K562 (cell line): Measurements from ENCODE around the gene CRYBG1. TPM values are rescaled to one million over a fixed set of nuclear protein-coding genes. Genes with fewer than 3 reads are reported as not detected.

Experiments used
- ATAC-seq: fragments of 200-7000 bp; cut with Tn5 transposase; 3 replicates; pipeline ENCODE4 v1.9.1; 2020; ENCODE audit warnings: moderate library complexity
- BruUV-seq: library from RNA; stranded (reverse); fragments of 400-500 nt; replicated peaks from 2 replicates; lab custom pipeline; 2021; lab: Mats Ljungman, UMichigan
- CTCF ChIA-PET: fragments of 300-600 bp; formaldehyde crosslinking; extraction: SDS; loops from one replicate; lab custom pipeline; 2021; ENCODE audit warnings: low intra/inter-chr PET ratio; lab: Yijun Ruan, JAX
- POLR2A ChIA-PET: fragments of 300-600, 350-650 bp; sonication (Branson Sonifier 250); formaldehyde crosslinking; extraction: SDS; loops from one replicate; lab custom pipeline; 2021; ENCODE audit warnings: antibody characterized with exemption, inconsistent platforms; lab: Yijun Ruan, JAX
- DNase-seq, 4 experiments: peaks; one replicate each; pipeline versions ENCODE4 v3.0.0 to v3.0.0-alpha.2; 2011 to 2018; ENCODE audit warnings: low spot score in 3 of 4, mixed read lengths in 3 of 4; ENCODE audit errors: extremely low read depth in 1 of 4
- FAIRE-seq: peaks from 2 replicates; lab custom pipeline; 2011; peaks lifted over from hg19 to GRCh38; lab: Jason Lieb, UNC
- H2AFZ ChIP-seq: 2 replicates; pipeline ENCODE4 v1.6.0; 2011; ENCODE audit warnings: low read depth, low read length, control low read depth, inconsistent platforms
- H3K27ac ChIP-seq: fragments of 200-600 bp; 3 replicates; pipeline ENCODE4 v1.8.0; 2011; ENCODE audit warnings: low read depth, mild to moderate bottlenecking, control low read depth, inconsistent platforms, low read length, moderate library complexity, mixed read lengths; ENCODE audit errors: extremely low read depth
- H3K27me3 ChIP-seq, 2 experiments: fragments of 300-600 bp in 1 of 2; 2 replicates in 1 of 2; 3 replicates in 1 of 2; pipeline versions ENCODE4 v1.6.0 to v1.8.0; 2011; ENCODE audit warnings: inconsistent platforms in 2 of 2, low read length in 2 of 2, mild to moderate bottlenecking in 1 of 2, mixed read lengths in 1 of 2, moderate library complexity in 1 of 2; ENCODE audit not compliant: control insufficient read depth in 2 of 2, insufficient read depth in 2 of 2
- H3K36me3 ChIP-seq: fragments of 300-600 bp; 3 replicates; pipeline ENCODE4 v1.8.0; 2011; ENCODE audit warnings: mild to moderate bottlenecking, low read length, inconsistent platforms; ENCODE audit not compliant: control insufficient read depth, insufficient read depth
- H3K4me1 ChIP-seq, 2 experiments: fragments of 200-600 bp in 1 of 2; replicated peaks in 1 of 2; 2 replicates in 1 of 2; 3 replicates in 1 of 2; pipeline versions ENCODE4 v1.5.1 to v1.8.0; 2011; ENCODE audit warnings: inconsistent platforms in 2 of 2, low read length in 2 of 2, mild to moderate bottlenecking in 1 of 2, mixed read lengths in 1 of 2, moderate library complexity in 1 of 2; ENCODE audit not compliant: control insufficient read depth in 2 of 2, insufficient read depth in 2 of 2
- H3K4me2 ChIP-seq: 2 replicates; pipeline ENCODE4 v1.6.1; 2011; ENCODE audit warnings: low read length, control low read depth, inconsistent platforms, mixed read lengths; ENCODE audit not compliant: insufficient read depth
- H3K4me3 ChIP-seq: fragments of 200-600 bp; sonication (generic), shearing (Covaris generic); 2 replicates; pipeline ENCODE4 v1.5.1; 2016; ENCODE audit warnings: control low read depth, inconsistent platforms
- H3K79me2 ChIP-seq: fragments of 200-600 bp; 3 replicates; pipeline ENCODE4 v1.8.0; 2011; ENCODE audit warnings: low read length, inconsistent platforms; ENCODE audit not compliant: control insufficient read depth, insufficient read depth
- H3K9ac ChIP-seq, 2 experiments: 2 replicates each; pipeline versions ENCODE4 v1.6.0 to v1.6.1; 2011; ENCODE audit warnings: low read depth in 2 of 2, low read length in 2 of 2, control low read depth in 1 of 2, inconsistent platforms in 1 of 2, mild to moderate bottlenecking in 1 of 2, mixed read lengths in 1 of 2; ENCODE audit not compliant: insufficient read depth in 1 of 2
- H3K9me1 ChIP-seq: one replicate; pipeline ENCODE4 v1.6.0; 2011; ENCODE audit warnings: inconsistent platforms, mild to moderate bottlenecking, low read length, moderate library complexity; ENCODE audit not compliant: control insufficient read depth, insufficient read depth
- H3K9me3 ChIP-seq: replicated peaks from 2 replicates; pipeline ENCODE4 v1.5.1; 2011; ENCODE audit warnings: low read depth, low read length, inconsistent platforms; ENCODE audit not compliant: control insufficient read depth, insufficient read depth
- H4K20me1 ChIP-seq: replicated peaks from 2 replicates; pipeline ENCODE4 v1.6.1; 2011; ENCODE audit warnings: low read length, inconsistent platforms, mixed read lengths; ENCODE audit not compliant: control insufficient read depth, insufficient read depth
- BMI1 ChIP-seq: fragments of 150-350 bp; IDR thresholded peaks from 2 replicates; pipeline ENCODE4 v1.6.1; 2014; ENCODE audit warnings: low read length
- FOXA1 ChIP-seq: fragments of 450-650 bp; IDR thresholded peaks from 2 replicates; pipeline ENCODE4 v1.6.1; 2016; ENCODE audit warnings: mild to moderate bottlenecking, borderline replicate concordance
- MCM3 ChIP-seq: fragments of 450-650 bp; IDR thresholded peaks from 2 replicates; pipeline ENCODE4 v1.6.1; 2016
- MTF1 ChIP-seq: fragments of 250-450 bp; sonication (Bioruptor Pico); IDR thresholded peaks from 2 replicates; pipeline ENCODE4 v1.9.0; 2021; ENCODE audit warnings: moderate library complexity, mild to moderate bottlenecking, inconsistent platforms, borderline replicate concordance
- NONO ChIP-seq, 2 experiments: fragments of 200-400 bp in 1 of 2; fragments of 450-650 bp in 1 of 2; formaldehyde crosslinking in 1 of 2; IDR thresholded peaks; 2 replicates each; pipeline ENCODE4 v1.6.1; 2017; ENCODE audit warnings: low read depth in 2 of 2, mild to moderate bottlenecking in 2 of 2, moderate library complexity in 2 of 2, low read length in 1 of 2
- PHF20 ChIP-seq: fragments of 450-650 bp; IDR thresholded peaks from 2 replicates; pipeline ENCODE4 v1.6.1; 2018; ENCODE audit not compliant: partially characterized antibody
- RBM25 ChIP-seq: fragments of 200-400 bp; formaldehyde crosslinking; IDR thresholded peaks from 2 replicates; pipeline ENCODE4 v1.6.1; 2018; ENCODE audit warnings: low read length, low read depth, moderate library complexity; ENCODE audit not compliant: severe bottlenecking
- RFX1 ChIP-seq: fragments of 450-650 bp; IDR thresholded peaks from 2 replicates; pipeline ENCODE4 v1.6.1; 2016; ENCODE audit warnings: mild to moderate bottlenecking, moderate library complexity
- SP1 ChIP-seq: sonication (generic); formaldehyde crosslinking; IDR thresholded peaks from 2 replicates; pipeline ENCODE4 v1.8.1; 2022; ENCODE audit warnings: mild to moderate bottlenecking, missing genetic modification reagents
- SP2 ChIP-seq: IDR thresholded peaks from 2 replicates; pipeline ENCODE4 v1.6.1; 2011; ENCODE audit warnings: mild to moderate bottlenecking, low read depth, low read length, moderate library complexity; ENCODE audit not compliant: poor library complexity, severe bottlenecking; ENCODE audit errors: extremely low read depth
- SREBF2 ChIP-seq: sonication (generic); formaldehyde crosslinking; IDR thresholded peaks from 2 replicates; pipeline ENCODE4 v1.4.0; 2020; ENCODE audit warnings: mild to moderate bottlenecking, missing genetic modification reagents
- SRSF1 ChIP-seq: fragments of 200-400 bp; formaldehyde crosslinking; IDR thresholded peaks from 2 replicates; pipeline ENCODE4 v1.6.1; 2017; ENCODE audit warnings: mild to moderate bottlenecking, low read depth, low read length, moderate library complexity
- TAL1 ChIP-seq: fragments of 450-650 bp; IDR thresholded peaks from 2 replicates; pipeline ENCODE4 v1.6.1; 2016; ENCODE audit warnings: mild to moderate bottlenecking
- ZNF253 ChIP-seq: fragments of 250-450 bp; sonication (Bioruptor Pico); conservative IDR thresholded peaks from 2 replicates; pipeline ENCODE4 v1.6.1; 2021; ENCODE audit warnings: mild to moderate bottlenecking
- ZNF586 ChIP-seq: fragments of 450-650 bp; formaldehyde crosslinking; conservative IDR thresholded peaks from 2 replicates; pipeline ENCODE4 v1.4.0; 2020; ENCODE audit warnings: mild to moderate bottlenecking, moderate library complexity
- ZNF77 ChIP-seq: fragments of 250-450 bp; sonication (Bioruptor Pico); IDR thresholded peaks from 2 replicates; pipeline ENCODE4 v1.5.0; 2020
- WGBS: fragments of 100-300 bp; shearing (Covaris generic); methylation state at CpG from one replicate; pipeline ENCODE4 v1.1.6; 2016; ENCODE audit warnings: low coverage, mixed read lengths; ENCODE audit not compliant: insufficient coverage; ENCODE audit errors: missing lambda C conversion rate; 5-methylcytosine and 5-hydroxymethylcytosine counted together
- in situ Hi-C: fragments of 300-500 bp; cut with MboI; formaldehyde crosslinking; loops from 4 replicates; pipeline ENCODE4 v1.15.0; 2018; ENCODE audit warnings: inconsistent platforms, mixed read lengths
- intact Hi-C: fragments of 100-400 bp; cut with micrococcal nuclease; formaldehyde crosslinking; loops from 2 replicates; pipeline ENCODE4 v1.14.2; 2022
- polyA plus RNA-seq, 8 experiments: library from polyadenylated mRNA; depleted of rRNA in 4 of 8; stranded (reverse) in 5 of 8; unstranded in 3 of 8; fragments of >200 nt; fragmentation: Nextera tagmentation in 2 of 8; fragmentation: Illumina TruSeq in 1 of 8; extraction: Ambion mirVana in 2 of 8; extraction: Trizol in 1 of 8; gene quantifications; 2 replicates each; pipeline versions ENCODE4 v1.2.1 to v1.2.3, GENCODE V29; 2011 to 2014; ENCODE audit warnings: inconsistent platforms in 1 of 8, missing spikeins in 1 of 8
- total RNA-seq, 7 experiments: library from RNA; depleted of rRNA in 6 of 7; stranded (reverse); fragments of >200 nt in 6 of 7; fragmentation: Illumina TruSeq in 2 of 7; extraction: Trizol in 2 of 7; gene quantifications; 2 replicates each; pipeline versions ENCODE4 v1.2.1 to v1.2.3, GENCODE V29; 2011 to 2021; ENCODE audit warnings: low replicate concordance in 1 of 7
- TF ChIP-seq, protein P1 (sequence below): sonication (generic); formaldehyde crosslinking; IDR thresholded peaks from 2 replicates; pipeline ENCODE4 v1.8.0; 2022; ENCODE audit warnings: mild to moderate bottlenecking, missing genetic modification reagents

Gene CRYBG1
- total and polyA plus RNA-seq, 9 of the 15 experiments (the other 6 are each of a cell fraction or from before 2014, with no cell fraction given), result 0.07 to 0.47 (median 0.11) TPM

DNA sequence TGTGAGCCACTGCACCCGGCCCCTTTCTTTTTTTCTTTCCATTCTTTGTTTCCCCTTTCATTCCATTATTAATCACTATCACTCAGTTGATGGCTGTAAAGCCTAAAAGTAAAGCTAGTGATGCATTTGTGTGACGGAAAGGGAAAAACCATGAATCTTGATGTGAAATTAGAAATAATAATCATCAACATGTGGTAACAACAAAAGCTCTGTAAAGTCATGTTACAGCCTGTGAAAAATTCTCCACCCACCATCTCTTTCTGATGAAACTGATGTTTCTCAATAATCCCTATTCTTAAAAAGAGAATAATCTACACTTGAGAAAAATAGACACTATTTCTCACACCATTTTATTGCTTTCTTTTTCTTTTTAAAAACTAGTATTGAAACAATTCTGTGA lies 80.0 kb downstream of the CRYBG1 start:
- no peak overlapping the region for H2AFZ ChIP-seq
- no peak overlapping the region for H3K4me2 ChIP-seq
- H3K36me3 ChIP-seq, result no peaks in the 10 kb centered on the region
- ATAC-seq, result no peak
- WGBS, result 0% methylated on average over 2 of the region's 2 CpGs
- H3K9me1 ChIP-seq, result no peaks in the 10 kb centered on the region
- intact Hi-C loops, result loop anchor here (10.0 kb wide), 1 partner anchor 346 kb away; no protein-coding TSS in a partner anchor
- TF ChIP-seq ZNF253, result no peak
- TF ChIP-seq MCM3, result no peak
- no peak for TF ChIP-seq RBM25
- TF ChIP-seq NONO (IDR thresholded peaks at IDR 0.05; ENCODE audit: low read depth in 2 of 2, low read length in 1 of 2), result no peak
- no peak for FAIRE-seq
- H3K27ac ChIP-seq, result no peak overlapping the region
- no peak overlapping the region for H3K4me3 ChIP-seq
- DNase-seq, result no peak
- no peaks in the 10 kb centered on the region for H3K9me3 ChIP-seq
- no peaks in the 10 kb centered on the region for H3K79me2 ChIP-seq
- ChIA-PET POLR2A (no interaction called here), CTCF (no interaction called here)
- in situ Hi-C loops, result loop anchor here (5.0 kb wide), 1 partner anchor 98 kb away; no protein-coding TSS in a partner anchor
- H3K4me1 ChIP-seq, result no peaks in the 10 kb centered on the region; a peak in 1 of 5 replicates
- no peaks in the 10 kb centered on the region for H4K20me1 ChIP-seq
- H3K9ac ChIP-seq, result no peak overlapping the region
- BruUV-seq, result no TSS peak
- H3K27me3 ChIP-seq, result peaks cover 4 to 6% of the 10 kb centered on the region in 2 experiments; a peak in 2 of 5 replicates

DNA sequence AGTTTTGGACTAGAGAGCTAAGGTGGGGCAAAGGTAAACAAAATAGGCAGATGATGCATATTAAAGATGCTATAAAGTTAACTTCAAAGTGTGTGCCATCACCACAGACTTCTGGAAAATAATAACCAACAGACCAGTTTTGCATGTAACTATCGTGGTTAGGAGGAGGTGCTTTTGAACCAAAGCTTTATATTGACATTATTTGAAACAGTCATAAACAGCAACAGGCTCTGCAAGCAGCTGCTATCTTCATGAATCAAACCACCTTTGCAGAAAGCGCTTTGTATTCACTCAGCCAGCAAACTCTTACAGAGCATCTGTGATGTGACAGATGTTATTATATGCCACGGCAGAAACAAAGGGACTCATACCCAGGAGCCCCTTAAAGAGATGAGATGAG lies 81.9 kb downstream of the CRYBG1 start:
- CTCF ChIA-PET, result no interaction called here
- no peaks in the 10 kb centered on the region for H3K4me1 ChIP-seq
- no peak overlapping the region for H2AFZ ChIP-seq
- no peaks in the 10 kb centered on the region for H3K9me1 ChIP-seq
- ATAC-seq, result no peak
- H3K4me3 ChIP-seq, result no peak overlapping the region
- H3K4me2 ChIP-seq, result no peak overlapping the region
- 2% methylated on average over 3 of the region's 3 CpGs for WGBS
- H3K36me3 ChIP-seq, result no peaks in the 10 kb centered on the region
- no peaks in the 10 kb centered on the region for H3K9me3 ChIP-seq
- H4K20me1 ChIP-seq, result no peaks in the 10 kb centered on the region
- FAIRE-seq, result no peak
- H3K79me2 ChIP-seq, result no peaks in the 10 kb centered on the region
- intact Hi-C loops (loop anchor here (10.0 kb wide), 1 partner anchor 348 kb away; no protein-coding TSS in a partner anchor), in situ Hi-C loops (loop anchor here (5.0 kb wide), 1 partner anchor 100 kb away; no protein-coding TSS in a partner anchor)
- no peak overlapping the region for H3K27ac ChIP-seq
- POLR2A ChIA-PET, result interaction anchor here (0.6 to 1.3 kb wide), 2 partner anchors 13 to 637 kb away, joined by 3 read pairs; no protein-coding TSS in a partner anchor
- peaks cover 4 to 6% of the 10 kb centered on the region in 2 experiments; a peak in 2 of 5 replicates for H3K27me3 ChIP-seq
- no peak overlapping the region for H3K9ac ChIP-seq
- no peak for DNase-seq
- no TSS peak for BruUV-seq
- no peak for TF ChIP-seq MTF1 (CRISPR knock-in tag)
- TF ChIP-seq, protein P1, sequence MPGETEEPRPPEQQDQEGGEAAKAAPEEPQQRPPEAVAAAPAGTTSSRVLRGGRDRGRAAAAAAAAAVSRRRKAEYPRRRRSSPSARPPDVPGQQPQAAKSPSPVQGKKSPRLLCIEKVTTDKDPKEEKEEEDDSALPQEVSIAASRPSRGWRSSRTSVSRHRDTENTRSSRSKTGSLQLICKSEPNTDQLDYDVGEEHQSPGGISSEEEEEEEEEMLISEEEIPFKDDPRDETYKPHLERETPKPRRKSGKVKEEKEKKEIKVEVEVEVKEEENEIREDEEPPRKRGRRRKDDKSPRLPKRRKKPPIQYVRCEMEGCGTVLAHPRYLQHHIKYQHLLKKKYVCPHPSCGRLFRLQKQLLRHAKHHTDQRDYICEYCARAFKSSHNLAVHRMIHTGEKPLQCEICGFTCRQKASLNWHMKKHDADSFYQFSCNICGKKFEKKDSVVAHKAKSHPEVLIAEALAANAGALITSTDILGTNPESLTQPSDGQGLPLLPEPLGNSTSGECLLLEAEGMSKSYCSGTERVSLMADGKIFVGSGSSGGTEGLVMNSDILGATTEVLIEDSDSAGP, result no peak
- TF ChIP-seq SREBF2, result no peak
- TF ChIP-seq SP2, result no peak
- TF ChIP-seq SP1 (CRISPR knock-in tag), result no peak
- no peak for TF ChIP-seq FOXA1
- TF ChIP-seq PHF20, result no peak
- no peak for TF ChIP-seq ZNF586 (CRISPR knock-in tag)
- no peak for TF ChIP-seq RFX1
- TF ChIP-seq BMI1, result no peak
- TF ChIP-seq ZNF77 (CRISPR knock-in tag), result no peak
- no peak for TF ChIP-seq TAL1
- TF ChIP-seq SRSF1, result no peak
